Neuronal stem cell (in vitro differentiated cells): Measurements from ENCODE around the gene JPH2.

Experiments used
- DNase-seq: peaks from one replicate; pipeline ENCODE4 v3.0.0-alpha.2; 2013; ENCODE audit warnings: low spot score
- H2AFZ ChIP-seq: one replicate; pipeline ENCODE4 v1.6.1; 2013; ENCODE audit warnings: mild to moderate bottlenecking, low read length, inconsistent platforms
- H2AK5ac ChIP-seq: 2 replicates; pipeline ENCODE4 v1.6.1; 2013; ENCODE audit warnings: low read depth, mild to moderate bottlenecking, inconsistent platforms, low read length, moderate library complexity, mixed read lengths
- H2BK120ac ChIP-seq: 2 replicates; pipeline ENCODE4 v1.6.1; 2013; ENCODE audit warnings: low read depth, mild to moderate bottlenecking, inconsistent platforms, low read length, moderate library complexity, mixed read lengths
- H2BK12ac ChIP-seq: one replicate; pipeline ENCODE4 v1.6.1; 2013; ENCODE audit warnings: low read length, inconsistent platforms
- H2BK15ac ChIP-seq: 2 replicates; pipeline ENCODE4 v1.6.1; 2013; ENCODE audit warnings: mild to moderate bottlenecking, low read length, inconsistent platforms, mixed read lengths
- H2BK5ac ChIP-seq: one replicate; pipeline ENCODE4 v1.6.1; 2013; ENCODE audit warnings: inconsistent platforms, mild to moderate bottlenecking, low read length, moderate library complexity
- H3K14ac ChIP-seq: one replicate; pipeline ENCODE4 v1.6.1; 2013; ENCODE audit warnings: low read length, inconsistent platforms
- H3K18ac ChIP-seq: 2 replicates; pipeline ENCODE4 v1.6.1; 2013; ENCODE audit warnings: low read length, inconsistent platforms
- H3K23ac ChIP-seq: 2 replicates; pipeline ENCODE4 v1.6.1; 2013; ENCODE audit warnings: low read depth, mild to moderate bottlenecking, mixed read lengths, low read length, inconsistent platforms; ENCODE audit not compliant: poor library complexity
- H3K27ac ChIP-seq: replicated peaks from 3 replicates; pipeline ENCODE4 v1.5.1; 2013; ENCODE audit warnings: low read length, inconsistent platforms
- H3K27me3 ChIP-seq, 3 experiments: 2 replicates each; pipeline ENCODE4 v1.6.1; 2013; ENCODE audit warnings: low read length in 3 of 3, mild to moderate bottlenecking in 2 of 3, inconsistent platforms in 1 of 3, low read depth in 1 of 3, mixed read lengths in 1 of 3, moderate library complexity in 1 of 3; ENCODE audit not compliant: control insufficient read depth in 3 of 3, insufficient read depth in 3 of 3
- H3K36me3 ChIP-seq, 2 donors: replicated peaks in 1 of 2; 2 replicates each; pipeline ENCODE4 v1.6.1; 2013; ENCODE audit warnings: low read length in 2 of 2; ENCODE audit not compliant: control insufficient read depth in 2 of 2, insufficient read depth in 2 of 2
- H3K4ac ChIP-seq: 2 replicates; pipeline ENCODE4 v1.6.1; 2013; ENCODE audit warnings: inconsistent platforms, mild to moderate bottlenecking, low read length, moderate library complexity
- H3K4me1 ChIP-seq, 2 donors: 1 replicate in 1 of 2; 2 replicates in 1 of 2; pipeline ENCODE4 v1.6.1; 2013; ENCODE audit warnings: low read length in 2 of 2, low read depth in 1 of 2; ENCODE audit not compliant: control insufficient read depth in 2 of 2, insufficient read depth in 1 of 2
- H3K4me2 ChIP-seq: one replicate; pipeline ENCODE4 v1.6.1; 2013; ENCODE audit warnings: mild to moderate bottlenecking, low read length, inconsistent platforms; ENCODE audit not compliant: insufficient read depth, poor library complexity, severe bottlenecking
- H3K4me3 ChIP-seq, 2 donors: 2 replicates each; pipeline ENCODE4 v1.5.1; 2013; ENCODE audit warnings: low read length in 2 of 2, mild to moderate bottlenecking in 2 of 2, inconsistent platforms in 1 of 2, moderate library complexity in 1 of 2
- H3K79me1 ChIP-seq: one replicate; pipeline ENCODE4 v1.6.1; 2013; ENCODE audit warnings: low read depth, mild to moderate bottlenecking, inconsistent platforms, low read length, moderate library complexity
- H3K9ac ChIP-seq: one replicate; pipeline ENCODE4 v1.6.1; 2013; ENCODE audit warnings: mild to moderate bottlenecking, low read depth, low read length, inconsistent platforms; ENCODE audit not compliant: poor library complexity
- H3K9me3 ChIP-seq, 2 donors: replicated peaks in 1 of 2; 2 replicates each; pipeline versions ENCODE3 to v1.6.1; 2013; ENCODE audit warnings: low read length in 2 of 2, mild to moderate bottlenecking in 2 of 2, inconsistent platforms in 1 of 2, low read depth in 1 of 2, mixed read lengths in 1 of 2, moderate library complexity in 1 of 2; ENCODE audit not compliant: control insufficient read depth in 2 of 2, insufficient read depth in 1 of 2
- H4K8ac ChIP-seq: one replicate; pipeline ENCODE4 v1.6.1; 2013; ENCODE audit warnings: low read depth, mild to moderate bottlenecking, inconsistent platforms, low read length, moderate library complexity
- H4K91ac ChIP-seq: one replicate; pipeline ENCODE4 v1.6.1; 2013; ENCODE audit warnings: low read length, low read depth, mild to moderate bottlenecking, inconsistent platforms; ENCODE audit not compliant: poor library complexity
- WGBS, 2 donors: extraction: QIAGEN DNeasy Blood & Tissue Kit; methylation state at CpG; one replicate each; pipeline ENCODE4 v1.1.7; 2013; ENCODE audit warnings: missing lambda C conversion rate in 2 of 2, mixed read lengths in 1 of 2; ENCODE audit not compliant: insufficient read length in 2 of 2, insufficient replicate concordance in 1 of 2; ENCODE audit errors: extremely low coverage in 2 of 2; 5-methylcytosine and 5-hydroxymethylcytosine counted together

JPH2 gene

DNA sequence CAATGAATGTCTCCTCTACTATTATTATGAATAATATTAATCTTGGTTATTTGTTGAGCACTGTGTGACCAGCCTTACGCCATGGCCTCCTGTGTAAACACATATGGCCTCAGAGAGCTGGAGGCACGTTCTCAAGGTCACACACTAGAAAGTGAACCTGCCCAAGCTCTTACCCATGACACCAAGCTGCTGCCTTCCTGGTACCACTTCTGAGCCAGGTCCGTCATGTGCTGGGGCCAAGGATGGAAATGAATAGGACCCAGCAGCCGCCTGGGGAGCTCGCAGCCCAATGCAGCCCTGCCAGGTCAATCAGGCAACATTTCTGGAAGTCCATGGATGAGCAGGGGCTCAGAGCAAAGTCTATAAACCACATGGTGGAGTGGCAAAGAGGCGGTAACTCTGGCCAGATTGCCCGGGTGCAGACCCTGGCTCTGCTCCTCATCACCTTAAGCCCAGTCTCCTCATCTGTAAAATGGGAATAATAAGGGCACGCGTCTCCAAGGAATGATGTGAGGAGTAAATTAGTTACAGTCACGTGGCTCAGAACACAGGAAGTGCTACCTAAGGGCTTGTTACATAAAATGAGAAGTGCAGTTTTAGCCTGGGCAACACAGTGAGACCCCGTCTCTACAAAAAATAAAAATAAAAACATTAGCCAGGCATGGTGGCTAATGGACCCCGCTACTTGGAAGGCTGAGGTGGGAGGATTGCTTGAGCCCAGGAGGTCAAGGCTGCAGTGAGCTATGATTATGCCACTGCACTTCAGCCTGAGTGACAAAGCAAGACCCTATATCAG, 61.5 kb downstream of the JPH2 start:
- H4K91ac ChIP-seq = peak overlapping the region; percentile 94
- no peak overlapping the region for H3K27ac ChIP-seq
- H3K36me3 ChIP-seq = no peaks in the 10 kb centered on the region
- H3K79me1 ChIP-seq = no peaks in the 10 kb centered on the region
- H3K4me1 ChIP-seq = peaks cover 0 to 9% of the 10 kb centered on the region in 2 donors
- no peak overlapping the region for H3K9ac ChIP-seq
- no peak overlapping the region for H2BK5ac ChIP-seq
- H2AK5ac ChIP-seq = peak overlapping the region; percentile 89
- no peak overlapping the region for H2AFZ ChIP-seq
- no peak for DNase-seq
- no peak overlapping the region for H2BK120ac ChIP-seq
- H3K9me3 ChIP-seq = no peaks in the 10 kb centered on the region
- H3K4me2 ChIP-seq = no peak overlapping the region
- H2BK15ac ChIP-seq = no peak overlapping the region
- no CpG with 5 or more reads among the region's 12 CpGs for WGBS, 2 donors
- peaks cover 0 to 10% (median 0%) of the 10 kb centered on the region in 3 experiments for H3K27me3 ChIP-seq
- H3K23ac ChIP-seq = no peak overlapping the region
- H3K18ac ChIP-seq = no peak overlapping the region
- H4K8ac ChIP-seq = no peak overlapping the region
- H3K4me3 ChIP-seq = no peak overlapping the region
- H2BK12ac ChIP-seq = peak overlapping the region; percentile 49
- H3K4ac ChIP-seq = no peak overlapping the region
- H3K14ac ChIP-seq = no peak overlapping the region

DNA sequence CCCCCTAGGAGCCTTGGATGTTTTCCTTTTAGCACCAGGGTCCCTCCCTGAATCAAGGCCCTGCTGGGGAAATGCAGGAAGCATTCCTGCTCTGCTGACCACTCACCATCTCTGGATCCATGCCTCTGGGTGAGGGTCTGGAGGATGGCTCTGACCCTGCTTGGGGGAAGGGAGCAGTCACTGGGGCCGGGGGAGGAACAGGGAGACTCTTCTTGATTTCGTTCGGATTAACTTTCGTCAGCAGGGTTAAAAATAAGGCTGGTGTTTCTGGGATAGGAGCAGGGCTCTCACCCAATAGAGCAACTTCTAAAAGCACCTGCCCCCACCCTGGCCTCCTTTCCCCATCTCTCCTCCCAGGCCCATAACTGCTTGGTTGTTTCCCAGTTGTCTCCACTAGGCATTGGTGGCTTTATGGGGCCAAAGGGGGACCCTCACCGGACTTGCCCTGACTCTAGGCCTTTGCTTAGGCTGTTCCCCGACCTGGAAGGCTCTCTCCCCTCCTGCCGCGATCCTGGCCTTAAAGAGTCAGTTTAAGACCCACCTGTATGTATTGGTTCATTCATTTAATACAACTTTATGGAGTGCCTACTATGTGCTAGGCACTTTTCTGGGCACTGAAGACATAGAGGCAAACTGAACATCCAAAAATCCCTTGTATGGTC, 63.0 kb downstream of the JPH2 start:
- Histone ChIP-seq H3K79me1 (no peaks in the 10 kb centered on the region), H3K14ac (no peak overlapping the region), H3K27ac (no peak overlapping the region), H2BK5ac (no peak overlapping the region), H3K4ac (no peak overlapping the region), H2BK15ac (no peak overlapping the region), H3K4me1 (peaks cover 0 to 2% of the 10 kb centered on the region in 2 donors), H4K91ac (no peak overlapping the region), H2AK5ac (no peak overlapping the region), H3K36me3 (no peaks in the 10 kb centered on the region), H3K9ac (no peak overlapping the region), H4K8ac (no peak overlapping the region), H2BK12ac (no peak overlapping the region), H3K4me3 (no peak overlapping the region), H3K23ac (no peak overlapping the region), H3K27me3 (peaks cover 0 to 10% (median 0%) of the 10 kb centered on the region in 3 experiments), H3K9me3 (no peaks in the 10 kb centered on the region), H2AFZ (no peak overlapping the region), H2BK120ac (no peak overlapping the region), H3K4me2 (no peak overlapping the region), H3K18ac (no peak overlapping the region)
- no peak for DNase-seq
- no CpG with 5 or more reads among the region's 8 CpGs for WGBS, 2 donors

DNA sequence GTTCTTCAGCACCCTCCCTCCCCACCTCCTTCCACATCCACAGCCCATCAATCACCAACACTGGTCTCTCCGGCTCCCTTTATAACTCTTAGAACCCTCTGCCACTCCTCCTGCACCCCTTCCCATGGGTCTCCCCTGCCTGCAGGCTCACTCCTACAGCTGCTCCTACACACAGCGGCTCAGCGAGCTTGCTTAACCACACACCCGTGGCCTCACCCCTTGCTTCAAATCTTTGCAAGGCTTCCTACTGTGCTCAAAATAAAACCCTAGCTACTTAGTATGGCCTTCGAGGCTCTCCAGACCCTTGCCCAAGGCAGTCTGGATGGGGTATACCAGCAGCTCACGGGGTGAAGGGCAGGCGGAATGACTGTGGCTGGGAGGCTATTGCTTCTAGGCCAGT, 63.7 kb downstream of the JPH2 start:
- no peaks in the 10 kb centered on the region for H3K36me3 ChIP-seq
- H3K4me3 ChIP-seq = no peak overlapping the region
- H2AFZ ChIP-seq = no peak overlapping the region
- no peak overlapping the region for H2BK15ac ChIP-seq
- no peak overlapping the region for H2BK5ac ChIP-seq
- no peak overlapping the region for H4K8ac ChIP-seq
- no peak overlapping the region for H3K14ac ChIP-seq
- H2AK5ac ChIP-seq = no peak overlapping the region
- DNase-seq = no peak
- no peak overlapping the region for H3K27ac ChIP-seq
- peaks cover 0 to 10% (median 0%) of the 10 kb centered on the region in 3 experiments for H3K27me3 ChIP-seq
- no peak overlapping the region for H2BK120ac ChIP-seq
- no peaks in the 10 kb centered on the region for H3K79me1 ChIP-seq
- no peak overlapping the region for H3K9ac ChIP-seq
- no peak overlapping the region for H3K18ac ChIP-seq
- no peak overlapping the region for H3K4me2 ChIP-seq
- H3K9me3 ChIP-seq = no peaks in the 10 kb centered on the region
- no peak overlapping the region for H3K4ac ChIP-seq
- WGBS, 2 donors = no CpG with 5 or more reads among the region's 7 CpGs
- no peak overlapping the region for H4K91ac ChIP-seq
- peaks cover 0 to 2% of the 10 kb centered on the region in 2 donors for H3K4me1 ChIP-seq
- no peak overlapping the region for H3K23ac ChIP-seq
- no peak overlapping the region for H2BK12ac ChIP-seq

DNA sequence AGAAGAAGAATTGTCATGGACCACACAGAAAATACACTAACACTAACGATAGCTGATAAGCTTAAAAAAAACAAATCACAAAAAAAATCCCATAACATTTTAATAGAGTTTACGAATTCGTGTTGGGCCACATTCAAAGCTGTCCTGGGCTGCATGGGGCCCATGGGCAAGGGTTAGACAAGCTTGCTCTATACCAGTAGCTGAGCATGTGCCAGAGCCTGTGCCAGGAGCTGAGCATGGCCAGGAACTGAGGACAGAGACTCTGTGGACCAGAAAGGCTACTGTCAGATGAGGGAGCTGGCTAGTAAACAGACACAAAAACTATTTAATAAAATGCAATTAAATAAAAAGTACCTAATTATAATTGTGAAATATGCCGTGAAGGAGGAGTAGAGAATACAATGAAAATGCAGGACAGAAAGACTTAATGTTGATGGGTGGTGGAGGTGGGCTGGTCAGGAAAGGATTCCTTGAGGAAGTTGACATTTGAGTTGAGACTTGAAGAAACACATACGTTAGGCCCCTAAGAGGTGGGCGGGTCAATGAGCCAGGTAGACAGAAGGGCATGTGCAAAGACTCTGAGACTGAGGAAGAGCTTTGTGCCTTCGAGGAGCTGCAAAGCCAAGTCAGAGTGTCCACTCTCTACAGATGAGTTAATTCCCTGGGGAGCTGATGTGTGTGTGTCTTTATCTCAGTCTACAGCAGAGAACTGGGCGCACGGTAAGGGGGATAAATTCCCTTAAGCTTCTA, 66.1 kb downstream of the JPH2 start:
- Histone ChIP-seq H2BK5ac (no peak overlapping the region), H4K8ac (no peak overlapping the region), H2BK120ac (no peak overlapping the region), H3K14ac (no peak overlapping the region), H3K9ac (no peak overlapping the region), H2BK15ac (no peak overlapping the region), H3K18ac (no peak overlapping the region), H3K27ac (no peak overlapping the region), H3K79me1 (no peaks in the 10 kb centered on the region), H3K9me3 (no peaks in the 10 kb centered on the region), H2AK5ac (no peak overlapping the region), H3K4me2 (no peak overlapping the region), H3K4me1 (peaks cover 0 to 3% of the 10 kb centered on the region in 2 donors), H3K4me3 (no peak overlapping the region), H4K91ac (no peak overlapping the region), H3K27me3 (peaks cover 0 to 10% (median 0%) of the 10 kb centered on the region in 3 experiments), H2BK12ac (no peak overlapping the region), H3K23ac (no peak overlapping the region), H3K36me3 (no peaks in the 10 kb centered on the region), H3K4ac (no peak overlapping the region), H2AFZ (no peak overlapping the region)
- no CpG with 5 or more reads among the region's 9 CpGs for WGBS, 2 donors
- DNase-seq = no peak
